ENCODE measurements around the gene SLC29A3. TPM values are rescaled to one million over a fixed set of nuclear protein-coding genes. Genes with fewer than 3 reads are reported as not detected.

Gene SLC29A3
- total and polyA plus RNA-seq, 2 donors (not counting 1 experiment from before 2014, with no cell fraction given): 0.90 to 2.3 TPM

DNA sequence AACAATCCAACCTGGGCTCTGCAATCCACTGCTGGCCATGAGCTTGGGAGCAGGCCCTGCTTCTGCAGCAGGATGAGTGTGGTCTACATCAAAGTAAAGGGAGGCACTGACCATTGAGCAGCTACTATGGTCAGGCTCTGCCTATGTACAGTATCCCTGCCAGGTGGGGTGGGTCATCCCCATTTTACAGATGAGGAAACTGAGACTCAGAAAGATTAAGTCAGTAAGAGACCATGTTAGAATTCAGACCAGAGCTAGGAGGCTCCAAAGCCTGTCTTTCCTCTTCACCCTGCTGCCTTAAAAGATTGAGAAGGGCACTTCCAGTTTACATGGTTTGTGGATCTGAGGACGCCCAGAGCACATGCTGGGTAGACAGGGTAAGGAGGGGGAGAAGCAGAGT lies 50.5 kb downstream of the SLC29A3 start:
- Histone ChIP-seq H3K27ac (ENCODE audit: insufficient read depth, low read length) (no peak overlapping the region), H2AFZ (ENCODE audit: low read length) (no peak overlapping the region), H3K27me3 (ENCODE audit: control insufficient read depth, insufficient read depth, low read length) (peaks cover 20% of the 10 kb centered on the region), H3K4me1 (ENCODE audit: control insufficient read depth, extremely low read depth, insufficient read depth, low read length) (no peaks in the 10 kb centered on the region), H3K4me2 (ENCODE audit: extremely low read depth, insufficient read depth, low read length) (no peak overlapping the region), H3K79me2 (ENCODE audit: control insufficient read depth, insufficient read depth, low read length) (no peaks in the 10 kb centered on the region), H3K4me3 (replicated peaks in 1 of 4; ENCODE audit: control extremely low read depth in 1 of 4, insufficient read depth in 1 of 4, low read depth in 3 of 4, low read length in 4 of 4) (no peak overlapping the region), H3K9ac (ENCODE audit: insufficient read depth, low read length) (no peak overlapping the region), H3K9me3 (ENCODE audit: control insufficient read depth, insufficient read depth, low read depth, low read length) (no peaks in the 10 kb centered on the region), H4K20me1 (ENCODE audit: control insufficient read depth, extremely low read depth, insufficient read depth, low read length) (no peaks in the 10 kb centered on the region), H3K36me3 (ENCODE audit: control insufficient read depth, insufficient read depth, low read length) (no peaks in the 10 kb centered on the region)
- no peak for DNase-seq (ENCODE audit: low read depth in 2 of 2)
- no peak for TF ChIP-seq EZH2 (IDR thresholded peaks at IDR 0.05; ENCODE audit: low read length, missing control alignments)
- TF ChIP-seq, protein P1, sequence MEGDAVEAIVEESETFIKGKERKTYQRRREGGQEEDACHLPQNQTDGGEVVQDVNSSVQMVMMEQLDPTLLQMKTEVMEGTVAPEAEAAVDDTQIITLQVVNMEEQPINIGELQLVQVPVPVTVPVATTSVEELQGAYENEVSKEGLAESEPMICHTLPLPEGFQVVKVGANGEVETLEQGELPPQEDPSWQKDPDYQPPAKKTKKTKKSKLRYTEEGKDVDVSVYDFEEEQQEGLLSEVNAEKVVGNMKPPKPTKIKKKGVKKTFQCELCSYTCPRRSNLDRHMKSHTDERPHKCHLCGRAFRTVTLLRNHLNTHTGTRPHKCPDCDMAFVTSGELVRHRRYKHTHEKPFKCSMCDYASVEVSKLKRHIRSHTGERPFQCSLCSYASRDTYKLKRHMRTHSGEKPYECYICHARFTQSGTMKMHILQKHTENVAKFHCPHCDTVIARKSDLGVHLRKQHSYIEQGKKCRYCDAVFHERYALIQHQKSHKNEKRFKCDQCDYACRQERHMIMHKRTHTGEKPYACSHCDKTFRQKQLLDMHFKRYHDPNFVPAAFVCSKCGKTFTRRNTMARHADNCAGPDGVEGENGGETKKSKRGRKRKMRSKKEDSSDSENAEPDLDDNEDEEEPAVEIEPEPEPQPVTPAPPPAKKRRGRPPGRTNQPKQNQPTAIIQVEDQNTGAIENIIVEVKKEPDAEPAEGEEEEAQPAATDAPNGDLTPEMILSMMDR (conservative IDR thresholded peaks at IDR 0.05 in 1 of 2, IDR thresholded peaks at IDR 0.05 in 1 of 2; ENCODE audit: low read depth in 1 of 2, low read length in 2 of 2): no peak

DNA sequence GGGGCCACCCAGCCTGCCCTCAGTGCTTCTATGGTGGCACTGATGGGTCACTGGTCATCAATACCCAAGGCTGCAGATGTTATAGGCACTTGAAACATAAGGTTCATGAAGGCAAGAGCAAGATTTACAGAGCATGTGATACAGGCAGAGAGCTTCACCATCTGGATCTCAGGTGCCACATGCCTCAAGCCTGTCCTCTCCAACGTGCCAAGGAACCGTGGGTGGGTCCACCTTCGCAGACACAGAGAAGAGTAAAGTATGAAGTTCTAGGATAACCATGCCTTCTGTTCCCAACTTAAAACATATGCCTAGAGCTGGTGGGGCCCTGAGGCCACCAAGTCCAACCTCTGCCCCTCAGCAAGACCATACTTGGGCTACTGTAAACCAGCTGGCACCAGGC lies 51.0 kb downstream of the SLC29A3 start:
- Histone ChIP-seq H3K4me2 (ENCODE audit: extremely low read depth, insufficient read depth, low read length) (no peak overlapping the region), H3K27me3 (ENCODE audit: control insufficient read depth, insufficient read depth, low read length) (peaks cover 20% of the 10 kb centered on the region), H3K27ac (ENCODE audit: insufficient read depth, low read length) (no peak overlapping the region), H3K4me3 (replicated peaks in 1 of 4; ENCODE audit: control extremely low read depth in 1 of 4, insufficient read depth in 1 of 4, low read depth in 3 of 4, low read length in 4 of 4) (no peak overlapping the region), H3K9me3 (ENCODE audit: control insufficient read depth, insufficient read depth, low read depth, low read length) (no peaks in the 10 kb centered on the region), H3K9ac (ENCODE audit: insufficient read depth, low read length) (no peak overlapping the region), H3K36me3 (ENCODE audit: control insufficient read depth, insufficient read depth, low read length) (no peaks in the 10 kb centered on the region), H2AFZ (ENCODE audit: low read length) (no peak overlapping the region), H3K79me2 (ENCODE audit: control insufficient read depth, insufficient read depth, low read length) (no peaks in the 10 kb centered on the region), H4K20me1 (ENCODE audit: control insufficient read depth, extremely low read depth, insufficient read depth, low read length) (no peaks in the 10 kb centered on the region), H3K4me1 (ENCODE audit: control insufficient read depth, extremely low read depth, insufficient read depth, low read length) (no peaks in the 10 kb centered on the region)
- no peak for DNase-seq (ENCODE audit: low read depth in 2 of 2)
- TF ChIP-seq EZH2 (IDR thresholded peaks at IDR 0.05; ENCODE audit: low read length, missing control alignments): no peak
- TF ChIP-seq, protein P1 (conservative IDR thresholded peaks at IDR 0.05 in 1 of 2, IDR thresholded peaks at IDR 0.05 in 1 of 2; ENCODE audit: low read depth in 1 of 2, low read length in 2 of 2): no peak

DNA sequence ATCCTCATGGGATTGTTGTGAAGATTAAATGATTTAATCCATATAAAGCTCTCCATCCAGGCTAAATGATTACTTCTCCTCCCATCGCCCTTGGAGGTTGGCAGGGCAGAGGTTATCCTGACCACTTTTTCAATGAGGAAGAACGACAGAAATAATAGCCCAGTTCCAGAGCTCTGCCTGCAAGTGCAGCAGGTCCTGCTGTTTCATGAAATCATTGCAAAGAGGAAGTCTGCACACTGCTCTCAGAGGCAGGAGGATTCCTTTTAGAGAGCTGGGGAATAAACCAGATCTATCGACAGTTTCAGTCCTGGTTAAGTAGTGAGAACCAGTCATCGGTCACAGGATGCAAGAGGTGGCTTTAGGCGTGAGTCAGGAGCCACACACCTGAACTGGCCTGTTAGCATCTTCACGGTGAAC lies 52.7 kb downstream of the SLC29A3 start:
- Histone ChIP-seq H2AFZ (ENCODE audit: low read length) (no peak overlapping the region), H3K27ac (ENCODE audit: insufficient read depth, low read length) (no peak overlapping the region)

More for the DNA sequence above, 52.7 kb downstream of the SLC29A3 start:
- no peaks in the 10 kb centered on the region for H3K9me3 ChIP-seq (ENCODE audit: control insufficient read depth, insufficient read depth, low read depth, low read length)
- TF ChIP-seq, protein P1 (conservative IDR thresholded peaks at IDR 0.05 in 1 of 2, IDR thresholded peaks at IDR 0.05 in 1 of 2; ENCODE audit: low read depth in 1 of 2, low read length in 2 of 2): no peak
- no peak for TF ChIP-seq EZH2 (IDR thresholded peaks at IDR 0.05; ENCODE audit: low read length, missing control alignments)
- no peak overlapping the region for H3K4me2 ChIP-seq (ENCODE audit: extremely low read depth, insufficient read depth, low read length)
- H3K27me3 ChIP-seq (ENCODE audit: control insufficient read depth, insufficient read depth, low read length): peaks cover 20% of the 10 kb centered on the region
- no peaks in the 10 kb centered on the region for H3K36me3 ChIP-seq (ENCODE audit: control insufficient read depth, insufficient read depth, low read length)
- no peak overlapping the region for H3K9ac ChIP-seq (ENCODE audit: insufficient read depth, low read length)
- H3K4me1 ChIP-seq (ENCODE audit: control insufficient read depth, extremely low read depth, insufficient read depth, low read length): no peaks in the 10 kb centered on the region
- DNase-seq (ENCODE audit: low read depth in 2 of 2): no peak
- H3K79me2 ChIP-seq (ENCODE audit: control insufficient read depth, insufficient read depth, low read length): no peaks in the 10 kb centered on the region
- no peaks in the 10 kb centered on the region for H4K20me1 ChIP-seq (ENCODE audit: control insufficient read depth, extremely low read depth, insufficient read depth, low read length)
- H3K4me3 ChIP-seq (replicated peaks in 1 of 4; ENCODE audit: control extremely low read depth in 1 of 4, insufficient read depth in 1 of 4, low read depth in 3 of 4, low read length in 4 of 4): no peak overlapping the region
